GM12878 (cell line): ENCODE data around the gene ARMC2. TPM values are rescaled to one million over a fixed set of nuclear protein-coding genes. Genes with fewer than 3 reads are reported as not detected.
A peak's percentile ranks its signal among the peaks of the same experiment; 100 is the strongest.

Experiments
- ATAC-seq: fragments of 200-7000 bp; cut with Tn5 transposase; 3 replicates; pipeline ENCODE4 v1.9.1; 2020; ENCODE audit warnings: mild to moderate bottlenecking, moderate library complexity
- Bru-seq: library from RNA; stranded (reverse); fragments of 400-500 nt; gene quantifications from one replicate; lab custom pipeline; 2021; lab: Mats Ljungman, UMichigan
- BruChase-seq, 2 experiments: library from RNA; stranded (reverse); fragments of 400-500 nt; gene quantifications; one replicate each; lab custom pipeline; 2021; lab: Mats Ljungman, UMichigan
- BruUV-seq: library from RNA; stranded (reverse); fragments of 400-500 nt; replicated peaks from 2 replicates; lab custom pipeline; 2021; lab: Mats Ljungman, UMichigan
- CTCF ChIA-PET: fragments of 300-600 bp; sonication (Branson Sonifier 250); formaldehyde crosslinking; extraction: SDS; loops from one replicate; lab custom pipeline; 2021; ENCODE audit warnings: inconsistent platforms; lab: Yijun Ruan, JAX
- POLR2A ChIA-PET: fragments of 350-600 bp; formaldehyde crosslinking; extraction: SDS; loops from one replicate; lab custom pipeline; 2021; ENCODE audit warnings: inconsistent platforms; lab: Charles Lee
- RAD21 ChIA-PET: fragments of 300-600 bp; sonication (Branson Sonifier 250); formaldehyde crosslinking; loops from one replicate; lab custom pipeline; 2023; ENCODE audit warnings: antibody characterized with exemption; ENCODE audit not compliant: unreplicated experiment; lab: Charles Lee
- SMC1A ChIA-PET: fragments of 300-600 bp; sonication (Branson Sonifier 250); formaldehyde crosslinking; loops from one replicate; lab custom pipeline; 2023; ENCODE audit not compliant: unreplicated experiment, uncharacterized antibody; lab: Charles Lee
- DNase-seq: peaks from one replicate; pipeline ENCODE4 v3.0.0-alpha.2; 2011; ENCODE audit warnings: low read depth, low spot score
- FAIRE-seq: peaks from 3 replicates; lab custom pipeline; 2011; peaks lifted over from hg19 to GRCh38; lab: Jason Lieb, UNC
- H2AFZ ChIP-seq: 2 replicates; pipeline ENCODE4 v1.6.0; 2011; ENCODE audit warnings: low read depth, low read length, control low read depth; ENCODE audit not compliant: control insufficient read depth
- H3K27ac ChIP-seq: 2 replicates; pipeline ENCODE4 v1.5.1; 2011; ENCODE audit warnings: control low read depth; ENCODE audit not compliant: control insufficient read depth, insufficient read depth
- H3K27me3 ChIP-seq, 2 experiments: replicated peaks in 1 of 2; 2 replicates each; pipeline versions ENCODE4 v1.6.0 to v1.6.1; 2011; ENCODE audit warnings: low read length in 1 of 2; ENCODE audit not compliant: control insufficient read depth in 2 of 2, insufficient read depth in 2 of 2
- H3K36me3 ChIP-seq, 2 experiments: 2 replicates each; pipeline ENCODE4 v1.5.1; 2011; ENCODE audit warnings: low read length in 1 of 2; ENCODE audit not compliant: control insufficient read depth in 2 of 2, insufficient read depth in 2 of 2
- H3K4me1 ChIP-seq: 2 replicates; pipeline ENCODE4 v1.6.1; 2011; ENCODE audit warnings: mild to moderate bottlenecking, low read length, moderate library complexity, mixed read lengths; ENCODE audit not compliant: control insufficient read depth, insufficient read depth
- H3K4me2 ChIP-seq: 2 replicates; pipeline ENCODE4 v1.6.0; 2011; ENCODE audit warnings: control low read depth; ENCODE audit not compliant: control insufficient read depth, insufficient read depth
- H3K4me3 ChIP-seq: fragments of 200-600 bp; sonication (generic); 2 replicates; pipeline ENCODE4 v1.5.1; 2016
- H3K79me2 ChIP-seq: 2 replicates; pipeline ENCODE4 v1.6.0; 2011; ENCODE audit warnings: low read length; ENCODE audit not compliant: control insufficient read depth, insufficient read depth
- H3K9ac ChIP-seq: 2 replicates; pipeline ENCODE4 v1.8.0; 2011; ENCODE audit warnings: low read length, control low read depth, mixed read lengths; ENCODE audit not compliant: control insufficient read depth, insufficient read depth
- H3K9me3 ChIP-seq: replicated peaks from 3 replicates; pipeline ENCODE4 v1.5.1; 2011; ENCODE audit warnings: mild to moderate bottlenecking, low read length; ENCODE audit not compliant: control insufficient read depth, insufficient read depth
- H4K20me1 ChIP-seq: 2 replicates; pipeline ENCODE4 v1.6.0; 2011; ENCODE audit not compliant: control insufficient read depth, insufficient read depth
- BMI1 ChIP-seq: fragments of 450-650 bp; IDR thresholded peaks from 2 replicates; pipeline ENCODE4 v1.6.1; 2016; ENCODE audit warnings: mild to moderate bottlenecking, moderate library complexity, borderline replicate concordance
- BRCA1 ChIP-seq: IDR thresholded peaks from 2 replicates; pipeline ENCODE4 v1.6.1; 2011; ENCODE audit warnings: low read depth, low read length, improper control_type of control experiment
- DPF2 ChIP-seq: fragments of 450-650 bp; IDR thresholded peaks from 2 replicates; pipeline ENCODE4 v1.6.1; 2017; ENCODE audit warnings: mild to moderate bottlenecking
- ETV6 ChIP-seq, 2 experiments: fragments of 450-650 bp in 1 of 2; IDR thresholded peaks in 1 of 2; conservative IDR thresholded peaks in 1 of 2; 2 replicates each; pipeline ENCODE4 v1.6.1; 2014; ENCODE audit warnings: antibody characterized with exemption in 1 of 2, borderline replicate concordance in 1 of 2, low read depth in 1 of 2, mild to moderate bottlenecking in 1 of 2, moderate library complexity in 1 of 2
- IRF5 ChIP-seq: fragments of 450-650 bp; IDR thresholded peaks from 2 replicates; pipeline ENCODE4 v1.6.1; 2017; ENCODE audit warnings: borderline replicate concordance
- MXI1 ChIP-seq: fragments of 150-350 bp; IDR thresholded peaks from 2 replicates; pipeline ENCODE4 v1.6.1; 2011; ENCODE audit warnings: low read depth, mild to moderate bottlenecking, inconsistent platforms, low read length, improper control_type of control experiment
- NFYA ChIP-seq: IDR thresholded peaks from 2 replicates; pipeline ENCODE4 v1.6.1; 2011; ENCODE audit warnings: low read depth, mild to moderate bottlenecking, low read length, improper control_type of control experiment, borderline replicate concordance
- NKRF ChIP-seq: fragments of 450-650 bp; conservative IDR thresholded peaks from 2 replicates; pipeline ENCODE4 v1.6.1; 2017; ENCODE audit warnings: mild to moderate bottlenecking, moderate library complexity
- NR2C1 ChIP-seq: fragments of 450-650 bp; IDR thresholded peaks from 2 replicates; pipeline ENCODE4 v1.6.1; 2017; ENCODE audit warnings: antibody characterized with exemption, mild to moderate bottlenecking, moderate library complexity
- NR2F1 ChIP-seq: fragments of 450-650 bp; conservative IDR thresholded peaks from 2 replicates; pipeline ENCODE4 v1.6.1; 2017; ENCODE audit warnings: mild to moderate bottlenecking
- NRF1 ChIP-seq: conservative IDR thresholded peaks from 2 replicates; pipeline ENCODE4 v1.6.1; 2011; ENCODE audit warnings: mild to moderate bottlenecking, low read depth, low read length, improper control_type of control experiment
- SIN3A ChIP-seq: IDR thresholded peaks from 2 replicates; pipeline ENCODE4 v1.6.1; 2012; ENCODE audit warnings: low read depth, low read length, improper control_type of control experiment
- WGBS: methylation state at CpG from one replicate; pipeline ENCODE4 v1.1.6; 2016; ENCODE audit warnings: low lambda C conversion rate; ENCODE audit not compliant: insufficient replicate concordance, insufficient coverage; ENCODE audit errors: missing lambda C conversion rate; 5-methylcytosine and 5-hydroxymethylcytosine counted together
- in situ Hi-C: fragments of 300-500 bp; cut with MboI; formaldehyde crosslinking; loops from 9 replicates; pipeline ENCODE4 v1.14.3; 2018; ENCODE audit warnings: mixed read lengths
- intact Hi-C: fragments of 100-400 bp; cut with micrococcal nuclease; formaldehyde crosslinking; loops from one replicate; pipeline ENCODE4 v1.14.2; 2022; ENCODE audit not compliant: unreplicated experiment
- long read RNA-seq, 2 experiments: library from polyadenylated mRNA; unstranded; transcript quantifications; one replicate each; pipeline ENCODE4 v2.0.0, GENCODE V29; 2019 to 2020
- polyA minus RNA-seq, 3 experiments: library from RNA; depleted of rRNA, polyadenylated mRNA; stranded (reverse); fragments of >200 nt; gene quantifications; 2 replicates each; pipeline ENCODE4 v1.2.3, GENCODE V29; 2011
- polyA plus RNA-seq, 11 experiments: library from polyadenylated mRNA; depleted of rRNA in 4 of 11; unstranded in 6 of 11; stranded (reverse) in 5 of 11; fragments of >200 nt; fragmentation: Nextera tagmentation in 4 of 11; fragmentation: Illumina TruSeq in 1 of 11; extraction: Ambion mirVana in 4 of 11; extraction: Trizol in 1 of 11; gene quantifications; 1 replicate in 1 of 11; 2 replicates in 10 of 11; pipeline versions ENCODE4 v1.2.1 to v1.2.3, GENCODE V29; 2011 to 2016; ENCODE audit warnings: inconsistent platforms in 2 of 11, missing spikeins in 2 of 11, low read depth in 1 of 11
- total RNA-seq, 4 experiments: library from RNA; depleted of rRNA in 3 of 4; stranded (reverse); fragments of >200 nt in 3 of 4; fragmentation: Illumina TruSeq in 1 of 4; extraction: Trizol in 1 of 4; gene quantifications; 2 replicates each; pipeline versions ENCODE4 v1.2.1 to v1.2.3, GENCODE V29; 2013 to 2021

The ARMC2 gene, protein sequence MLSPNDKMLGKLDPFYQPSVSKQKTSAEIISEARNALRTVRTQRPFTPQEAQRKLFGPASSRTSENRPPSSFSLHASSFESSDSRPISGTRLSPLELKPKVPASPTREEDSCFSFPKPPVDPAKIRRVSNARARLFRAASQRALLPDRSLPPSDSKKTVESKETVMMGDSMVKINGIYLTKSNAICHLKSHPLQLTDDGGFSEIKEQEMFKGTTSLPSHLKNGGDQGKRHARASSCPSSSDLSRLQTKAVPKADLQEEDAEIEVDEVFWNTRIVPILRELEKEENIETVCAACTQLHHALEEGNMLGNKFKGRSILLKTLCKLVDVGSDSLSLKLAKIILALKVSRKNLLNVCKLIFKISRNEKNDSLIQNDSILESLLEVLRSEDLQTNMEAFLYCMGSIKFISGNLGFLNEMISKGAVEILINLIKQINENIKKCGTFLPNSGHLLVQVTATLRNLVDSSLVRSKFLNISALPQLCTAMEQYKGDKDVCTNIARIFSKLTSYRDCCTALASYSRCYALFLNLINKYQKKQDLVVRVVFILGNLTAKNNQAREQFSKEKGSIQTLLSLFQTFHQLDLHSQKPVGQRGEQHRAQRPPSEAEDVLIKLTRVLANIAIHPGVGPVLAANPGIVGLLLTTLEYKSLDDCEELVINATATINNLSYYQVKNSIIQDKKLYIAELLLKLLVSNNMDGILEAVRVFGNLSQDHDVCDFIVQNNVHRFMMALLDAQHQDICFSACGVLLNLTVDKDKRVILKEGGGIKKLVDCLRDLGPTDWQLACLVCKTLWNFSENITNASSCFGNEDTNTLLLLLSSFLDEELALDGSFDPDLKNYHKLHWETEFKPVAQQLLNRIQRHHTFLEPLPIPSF
- total RNA-seq (2013; cell fraction: nucleolus; rRNA removed): not detected in 2 replicates
- total RNA-seq (2014; rRNA removed) (0.05 TPM in 1 of 2 replicates, not detected in the other), total RNA-seq (2014; rRNA removed; fragmentation: Illumina TruSeq; extraction: Trizol) (not detected in 2 replicates), total RNA-seq (2021) (not detected in 2 replicates), polyA plus RNA-seq (2011; rRNA removed) (0.33 and 0.86 TPM in 2 replicates), polyA plus RNA-seq (2014; fragmentation: Illumina TruSeq; extraction: Trizol) (0.12 and 0.27 TPM in 2 replicates), polyA plus RNA-seq (2014; fragmentation: Nextera tagmentation; extraction: Ambion mirVana) (under 1 TPM in 1 of 2 experiments, not detected in 1; 0.21 TPM), polyA plus RNA-seq (2014; rRNA removed) (0.06 TPM in 1 of 2 replicates, not detected in the other), polyA plus RNA-seq (2016; fragmentation: Nextera tagmentation; extraction: Ambion mirVana) (under 1 TPM in 1 of 2 experiments, not detected in 1; 0.33 TPM), polyA minus RNA-seq (2011; rRNA and poly(A)+ RNA removed) (0.10 TPM in 1 of 2 replicates, not detected in the other), Bru-seq, nascent RNA (percentile 15 among the genes with signal in this experiment), BruChase-seq, experiment 1, labeled RNA remaining after a 6-hour chase (percentile 14 among the genes with signal in this experiment), BruChase-seq, experiment 2, labeled RNA remaining after a 2-hour chase (percentile 14 among the genes with signal in this experiment)
- polyA plus RNA-seq (2011; ENCODE audit: low read depth): not detected
- 0.16 and 0.25 TPM in 2 replicates for polyA plus RNA-seq (2011; cell fraction: cytosol; rRNA removed)
- 0.34 and 0.41 TPM in 2 replicates for polyA plus RNA-seq (2011; cell fraction: nucleus; rRNA removed)
- 0.18 and 0.37 TPM in 2 replicates for polyA plus RNA-seq (2012)
- polyA minus RNA-seq (2011; cell fraction: cytosol; rRNA and poly(A)+ RNA removed): not detected in 2 replicates
- not detected in 2 replicates for polyA minus RNA-seq (2011; cell fraction: nucleus; rRNA and poly(A)+ RNA removed)
- long read RNA-seq, experiment 1: 0 reads
- long read RNA-seq, experiment 2, partial matches to known transcripts: 1 of 2 reads
- long read RNA-seq, experiment 2, other reads (novel, unspliced or antisense): 1 of 2 reads

DNA sequence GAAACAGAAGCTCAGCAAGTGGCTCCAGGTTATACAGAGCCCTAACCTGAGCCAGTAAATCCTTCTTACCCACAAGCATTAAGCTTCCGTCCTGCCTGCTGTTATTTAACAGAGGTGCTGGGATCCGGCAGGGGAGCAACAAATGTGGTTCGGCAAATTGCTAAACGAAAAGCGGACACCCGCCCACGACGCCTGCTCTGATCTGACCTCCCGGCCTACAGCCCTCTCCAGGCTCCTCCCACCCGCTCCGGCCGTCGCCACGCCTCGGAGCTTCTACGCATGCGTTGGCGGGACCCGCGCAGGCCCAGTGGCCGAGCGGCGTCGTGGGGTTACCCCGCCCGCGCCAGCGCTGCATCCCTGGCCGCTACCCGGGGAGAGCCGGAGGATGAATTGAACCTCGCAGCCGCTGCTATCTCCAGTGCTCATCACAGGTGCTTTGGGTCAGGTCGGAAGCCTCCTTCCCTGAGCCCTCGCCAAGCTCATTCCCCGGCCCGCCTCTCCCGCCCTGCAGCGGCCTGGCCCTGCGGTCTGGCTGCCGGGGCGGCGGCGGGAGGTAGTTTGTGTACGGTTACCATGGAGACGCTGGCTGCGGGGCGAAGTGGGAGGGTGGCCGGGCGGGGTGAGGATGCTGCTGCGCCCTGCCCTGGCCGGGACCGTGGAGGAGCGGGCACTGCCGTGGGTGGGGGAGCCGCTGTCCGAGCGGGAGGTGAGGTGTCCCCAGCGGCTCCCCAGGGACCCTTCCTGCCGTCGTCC, at the start of gene ARMC2:
Gene ARMC2 (plus strand): TSS at position 307 of the 753 bp plus-strand sequence. CDS start 5,846 bp downstream, outside the sequence.
- ATAC-seq: peak; percentile 100
- SMC1A ChIA-PET: interaction anchor here (1.3 to 2.1 kb wide), 2 partner anchors 10 to 12 kb away, joined by 7 read pairs; no protein-coding TSS in a partner anchor
- TF ChIP-seq DPF2: 0 out of 2 replicates have a peak, but pooled peaks have one; percentile 40
- peak; percentile 64; the same call in 1 of the 2 replicates for TF ChIP-seq MXI1
- TF ChIP-seq NKRF: peak; percentile 48; the same call in 1 of the 2 replicates
- TF ChIP-seq SIN3A: no peak
- no peak for TF ChIP-seq BRCA1
- TF ChIP-seq NR2C1: no peak
- peak; percentile 83 for TF ChIP-seq BMI1
- no peak for TF ChIP-seq IRF5
- TF ChIP-seq NR2F1: peak; percentile 87
- TF ChIP-seq ETV6 (conservative IDR thresholded peaks at IDR 0.05 in 1 of 2, IDR thresholded peaks at IDR 0.05 in 1 of 2; ENCODE audit: borderline replicate concordance in 1 of 2, low read depth in 1 of 2): no peak
- TF ChIP-seq NRF1: peak; percentile 94
- TF ChIP-seq NFYA: no peak

More for the DNA sequence above, at the start of gene ARMC2:
- no peak within 1 kb of the TSS for H3K27ac ChIP-seq
- ChIA-PET CTCF (interaction anchor here (0.7 to 1.3 kb wide), 3 partner anchors 45 to 307 kb away, joined by 3 to 4 read pairs (median 3); no protein-coding TSS in a partner anchor), RAD21 (no interaction called here), POLR2A (no interaction called here)
- intact Hi-C loops (no loop called here), in situ Hi-C loops (no loop called here)
- no peak within 1 kb of the TSS for H3K9ac ChIP-seq
- no peaks in the 10 kb centered on the region for H3K36me3 ChIP-seq
- peak; percentile 98 for FAIRE-seq
- H4K20me1 ChIP-seq: no peaks in the 10 kb centered on the region
- H3K4me2 ChIP-seq: peak within 1 kb of the TSS; percentile 94
- H3K4me1 ChIP-seq: no peaks in the 10 kb centered on the region; the same call in 1 of the 2 replicates
- WGBS: under 1% methylated on average over 53 of the region's 61 CpGs
- no peaks in the 10 kb centered on the region; the same call in 2 of the 3 replicates for H3K9me3 ChIP-seq
- H3K27me3 ChIP-seq: peaks cover 3 to 14% of the 10 kb centered on the region in 2 experiments; a peak in 3 of 4 replicates
- peak within 1 kb of the TSS; percentile 95 for H2AFZ ChIP-seq
- DNase-seq: peak; percentile 38
- H3K79me2 ChIP-seq: no peaks in the 10 kb centered on the region
- BruUV-seq: no TSS peak
- H3K4me3 ChIP-seq: peak within 1 kb of the TSS; percentile 61; the same call in 1 of the 2 replicates
